A673 (cell line): Measurements from ENCODE around the gene RCC1. TPM values are rescaled to one million over a fixed set of nuclear protein-coding genes. Genes with fewer than 3 reads are reported as not detected.
"Not testable (repeated sequence)": the region's sequence is repeated elsewhere in the genome, so short reads cannot be mapped to it uniquely, and the experiment has no call there.

Experiments
- BruUV-seq: library from RNA; stranded (reverse); fragments of 400-500 nt; replicated peaks from 2 replicates; lab custom pipeline; 2021; lab: Mats Ljungman, UMichigan
- CTCF ChIA-PET: fragments of 300-600 bp; sonication (Branson Sonifier 250); formaldehyde crosslinking; loops from one replicate; lab custom pipeline; 2022; ENCODE audit warnings: antibody characterized with exemption; lab: Charles Lee
- POLR2A ChIA-PET: fragments of 300-600 bp; sonication (Branson Sonifier 250); formaldehyde crosslinking; loops from one replicate; lab custom pipeline; 2022; ENCODE audit warnings: antibody characterized with exemption; ENCODE audit not compliant: low non-redundant PET; lab: Charles Lee
- DNase-seq: peaks from one replicate; pipeline ENCODE4 v3.0.0-alpha.2; 2015; ENCODE audit warnings: low spot score
- H3K27ac ChIP-seq: fragments of 200-600 bp; sonication (generic); 2 replicates; pipeline ENCODE4 v1.5.1; 2016; ENCODE audit warnings: mixed run types, low read depth, mild to moderate bottlenecking, mixed read lengths, antibody characterized with exemption, low read length; ENCODE audit not compliant: poor library complexity, severe bottlenecking
- H3K27me3 ChIP-seq: fragments of 200-600 bp; sonication (generic); replicated peaks from 2 replicates; pipeline ENCODE4 v1.6.1; 2017; ENCODE audit warnings: mixed run types, low read depth, mild to moderate bottlenecking, mixed read lengths, antibody characterized with exemption, low read length; ENCODE audit not compliant: insufficient read depth, poor library complexity
- H3K36me3 ChIP-seq: fragments of 200-600 bp; sonication (generic); 2 replicates; pipeline ENCODE4 v1.6.1; 2016; ENCODE audit warnings: mixed run types, mild to moderate bottlenecking, mixed read lengths, antibody characterized with exemption, low read length; ENCODE audit not compliant: insufficient read depth, poor library complexity, severe bottlenecking
- H3K4me1 ChIP-seq: fragments of 200-600 bp; sonication (generic); 2 replicates; pipeline ENCODE4 v1.6.1; 2017; ENCODE audit warnings: mixed run types, mild to moderate bottlenecking, mixed read lengths, antibody characterized with exemption, low read length; ENCODE audit not compliant: insufficient read depth, poor library complexity, severe bottlenecking
- H3K4me3 ChIP-seq: fragments of 200-600 bp; sonication (generic); 2 replicates; pipeline ENCODE4 v1.5.1; 2016; ENCODE audit warnings: low read depth, mixed run types, mild to moderate bottlenecking, mixed read lengths, low read length; ENCODE audit not compliant: poor library complexity, severe bottlenecking
- H3K9me3 ChIP-seq: fragments of 200-600 bp; sonication (generic); 2 replicates; pipeline ENCODE4 v1.6.1; 2016; ENCODE audit warnings: mixed run types, low read depth, mild to moderate bottlenecking, mixed read lengths, antibody characterized with exemption, low read length; ENCODE audit not compliant: poor library complexity, severe bottlenecking
- EZH2 ChIP-seq: fragments of 200-600 bp; sonication (generic); IDR thresholded peaks from 2 replicates; pipeline ENCODE4 v1.6.1; 2017; ENCODE audit warnings: borderline replicate concordance, low read depth, mild to moderate bottlenecking, mixed read lengths, antibody characterized with exemption, low read length; ENCODE audit not compliant: poor library complexity, severe bottlenecking
- intact Hi-C: fragments of 100-400 bp; cut with micrococcal nuclease; formaldehyde crosslinking; loops from one replicate; pipeline ENCODE4 v1.10.0; 2022; ENCODE audit not compliant: unreplicated experiment
- total RNA-seq: library from RNA; stranded (reverse); gene quantifications from 2 replicates; pipeline ENCODE4 v1.2.3, GENCODE V29; 2021
- TF ChIP-seq, protein P1 (sequence below): fragments of 300-800, 200-600 bp; sonication (generic); conservative IDR thresholded peaks from 2 replicates; pipeline ENCODE4 v1.5.1; 2017; ENCODE audit warnings: low read depth, mild to moderate bottlenecking, antibody characterized with exemption, low read length, moderate library complexity, mixed read lengths

Gene RCC1
- total RNA-seq, 1 experiment from 2014 or later: 125 TPM

- ChIA-PET POLR2A (no interaction called here), CTCF (no interaction called here)
- no peak for DNase-seq
- intact Hi-C loops: no loop called here
- H3K4me1 ChIP-seq: no peaks in the 10 kb centered on the region
- no peaks in the 10 kb centered on the region for H3K27me3 ChIP-seq
- no peak overlapping the region for H3K4me3 ChIP-seq
- no TSS peak for BruUV-seq
- peaks cover 15% of the 10 kb centered on the region for H3K36me3 ChIP-seq
- no peak overlapping the region for H3K27ac ChIP-seq
- TF ChIP-seq, protein P1, sequence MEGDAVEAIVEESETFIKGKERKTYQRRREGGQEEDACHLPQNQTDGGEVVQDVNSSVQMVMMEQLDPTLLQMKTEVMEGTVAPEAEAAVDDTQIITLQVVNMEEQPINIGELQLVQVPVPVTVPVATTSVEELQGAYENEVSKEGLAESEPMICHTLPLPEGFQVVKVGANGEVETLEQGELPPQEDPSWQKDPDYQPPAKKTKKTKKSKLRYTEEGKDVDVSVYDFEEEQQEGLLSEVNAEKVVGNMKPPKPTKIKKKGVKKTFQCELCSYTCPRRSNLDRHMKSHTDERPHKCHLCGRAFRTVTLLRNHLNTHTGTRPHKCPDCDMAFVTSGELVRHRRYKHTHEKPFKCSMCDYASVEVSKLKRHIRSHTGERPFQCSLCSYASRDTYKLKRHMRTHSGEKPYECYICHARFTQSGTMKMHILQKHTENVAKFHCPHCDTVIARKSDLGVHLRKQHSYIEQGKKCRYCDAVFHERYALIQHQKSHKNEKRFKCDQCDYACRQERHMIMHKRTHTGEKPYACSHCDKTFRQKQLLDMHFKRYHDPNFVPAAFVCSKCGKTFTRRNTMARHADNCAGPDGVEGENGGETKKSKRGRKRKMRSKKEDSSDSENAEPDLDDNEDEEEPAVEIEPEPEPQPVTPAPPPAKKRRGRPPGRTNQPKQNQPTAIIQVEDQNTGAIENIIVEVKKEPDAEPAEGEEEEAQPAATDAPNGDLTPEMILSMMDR: no peak
- no peak for TF ChIP-seq EZH2
- H3K9me3 ChIP-seq: no peaks in the 10 kb centered on the region
These were observed 66.1 kb downstream of the RCC1 start for GRCh38 chr1:28571911-28572310.

DNA sequence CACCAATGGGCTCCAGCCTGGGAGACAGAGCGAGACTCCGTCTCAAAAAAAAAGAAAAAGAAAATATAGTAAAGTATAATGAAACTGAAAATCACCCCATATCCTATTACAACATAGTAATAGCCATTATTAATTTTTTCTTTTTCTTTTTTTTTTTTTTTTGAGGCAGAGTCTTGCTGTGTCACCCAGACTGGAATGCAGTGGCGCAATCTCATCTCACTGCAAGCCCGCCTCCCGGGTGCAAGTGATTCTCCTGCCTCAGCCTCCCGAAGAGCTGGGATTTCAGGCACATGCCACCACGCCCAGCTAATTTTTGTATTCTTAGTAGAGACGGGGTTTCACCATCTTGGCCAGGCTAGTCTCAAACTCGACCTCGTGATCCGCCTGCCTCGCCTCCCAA is 67.0 kb downstream of the RCC1 start:
- H3K9me3 ChIP-seq, H3K4me1 ChIP-seq, CTCF ChIA-PET, H3K27me3 ChIP-seq, BruUV-seq, DNase-seq, intact Hi-C loops, POLR2A ChIA-PET, H3K27ac ChIP-seq, H3K4me3 ChIP-seq: not testable (repeated sequence)
- peaks cover 17% of the 10 kb centered on the region for H3K36me3 ChIP-seq

GRCh38 chr1:28573564-28573963 is 67.7 kb downstream of the RCC1 start:
- Histone ChIP-seq H3K27ac (no peak overlapping the region), H3K4me3 (no peak overlapping the region), H3K27me3 (no peaks in the 10 kb centered on the region), H3K36me3 (peaks cover 22% of the 10 kb centered on the region), H3K4me1 (peaks cover under 1% of the 10 kb centered on the region), H3K9me3 (no peaks in the 10 kb centered on the region)
- ChIA-PET CTCF (no interaction called here), POLR2A (no interaction called here)
- intact Hi-C loops: no loop called here
- TF ChIP-seq, protein P1: no peak
- TF ChIP-seq EZH2: no peak
- DNase-seq: no peak
- BruUV-seq: no TSS peak

DNA sequence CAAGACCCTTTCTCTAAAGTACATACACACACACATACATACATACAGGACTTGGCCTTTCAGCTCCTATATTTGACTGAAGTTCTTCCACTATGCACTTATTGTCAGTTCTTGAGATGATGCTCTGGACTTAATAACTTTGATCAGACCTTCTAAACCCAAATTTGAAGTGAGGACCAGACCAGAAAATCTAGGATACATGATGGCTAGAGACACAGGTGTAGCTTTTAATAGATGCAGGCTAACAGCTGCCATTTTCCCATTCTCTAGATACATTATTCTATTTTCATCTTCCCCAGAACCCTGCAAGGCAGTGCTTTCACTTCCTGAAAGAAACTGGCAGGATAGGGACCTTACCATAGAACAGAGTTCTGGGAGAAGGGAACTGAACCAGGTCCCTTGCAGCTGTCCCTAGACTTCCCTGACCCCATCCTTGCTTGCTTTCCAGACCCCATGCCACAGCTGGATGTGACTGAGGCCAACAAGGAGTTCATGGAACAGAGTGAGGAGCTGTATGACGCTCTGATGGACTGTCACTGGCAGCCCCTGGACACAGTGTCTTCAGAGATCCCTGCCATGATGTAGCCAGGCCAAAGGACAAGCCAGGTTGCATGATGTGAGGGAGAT is 71.3 kb downstream of the RCC1 start:
- peaks cover 13% of the 10 kb centered on the region for H3K4me1 ChIP-seq
- no peaks in the 10 kb centered on the region for H3K27me3 ChIP-seq
- H3K36me3 ChIP-seq: peaks cover 42% of the 10 kb centered on the region
- DNase-seq: no peak
- H3K9me3 ChIP-seq: no peaks in the 10 kb centered on the region
- no peak overlapping the region for H3K27ac ChIP-seq
- intact Hi-C loops: no loop called here
- POLR2A ChIA-PET: interaction anchor here (0.6 kb wide), 1 partner anchor 151 kb away, joined by 3 read pairs; no protein-coding TSS in a partner anchor
- TF ChIP-seq, protein P1: no peak
- TF ChIP-seq EZH2: no peak
- no peak overlapping the region for H3K4me3 ChIP-seq
- BruUV-seq: no TSS peak
- CTCF ChIA-PET: no interaction called here
